Activated CD4-positive, alpha-beta T cell treated with anti-CD3 and anti-CD28 coated beads, Interleukin-2, amount 10 ng/mL, durations not matched to agents 24 days and 14 days (primary cell): ENCODE measurements around the gene TUBG2. TPM values are rescaled to one million over a fixed set of nuclear protein-coding genes. Genes with fewer than 3 reads are reported as not detected.
"Not testable (repeated sequence)": the region's sequence is repeated elsewhere in the genome, so short reads cannot be mapped to it uniquely, and the experiment has no call there.

Experiments
- DNase-seq: peaks from one replicate; pipeline ENCODE4 v3.0.0; 2022
- H3K27ac Mint-ChIP-seq: one replicate; pipeline ENCODE4 v1.8.0; 2022; ENCODE audit warnings: mild to moderate bottlenecking, mixed read lengths
- H3K27me3 Mint-ChIP-seq: one replicate; pipeline ENCODE4 v1.8.0; 2022; ENCODE audit warnings: mixed read lengths
- H3K36me3 Mint-ChIP-seq: one replicate; pipeline ENCODE4 v1.8.0; 2022; ENCODE audit warnings: low read depth, mild to moderate bottlenecking, mixed read lengths
- H3K4me1 Mint-ChIP-seq: one replicate; pipeline ENCODE4 v1.8.0; 2021; ENCODE audit warnings: mixed read lengths
- H3K4me3 Mint-ChIP-seq: one replicate; pipeline ENCODE4 v1.8.0; 2022; ENCODE audit warnings: mild to moderate bottlenecking, moderate library complexity, mixed read lengths
- H3K9me3 Mint-ChIP-seq: one replicate; pipeline ENCODE4 v1.8.0; 2021; ENCODE audit warnings: mixed read lengths
- intact Hi-C: fragments of 100-400 bp; cut with micrococcal nuclease; formaldehyde crosslinking; loops from one replicate; pipeline ENCODE4 v1.15.1; 2023
- total RNA-seq: library from RNA; stranded (reverse); gene quantifications from 2 replicates; pipeline ENCODE4 v1.2.3, GENCODE V29; 2022

Gene TUBG2
- total RNA-seq, 1 donor from 2014 or later, result 12.9 TPM

DNA sequence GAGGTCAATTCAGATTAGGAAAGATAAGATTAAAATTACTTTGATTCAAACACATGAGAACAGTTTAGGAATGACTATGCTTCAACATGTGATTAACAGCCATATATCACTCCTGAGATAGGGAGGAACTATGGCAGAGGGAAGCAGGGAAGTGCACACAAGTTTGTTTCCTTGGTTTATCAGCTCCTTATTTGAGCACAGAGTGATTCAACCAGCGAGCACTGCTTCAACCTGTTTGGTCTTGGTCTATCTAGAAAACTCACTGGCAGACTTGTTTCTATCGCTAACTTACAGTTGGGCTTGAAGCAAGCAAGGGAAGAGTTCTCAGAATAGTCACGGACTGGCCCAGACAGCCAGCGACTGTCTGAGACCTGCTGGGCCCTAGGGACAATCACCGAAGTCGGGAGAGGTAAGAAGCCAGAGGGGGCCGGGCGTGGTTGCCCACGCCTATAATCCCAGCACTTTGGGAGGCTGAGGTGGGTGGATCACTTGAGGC is 26.1 kb upstream of the TUBG2 start:
- Mint-ChIP-seq H3K9me3 (no peaks in the 10 kb centered on the region), H3K27me3 (peaks cover 1% of the 10 kb centered on the region), H3K4me3 (no peak overlapping the region), H3K4me1 (no peaks in the 10 kb centered on the region), H3K36me3 (no peaks in the 10 kb centered on the region), H3K27ac (no peak overlapping the region)
- intact Hi-C loops, result no loop called here
- DNase-seq, result no peak

DNA sequence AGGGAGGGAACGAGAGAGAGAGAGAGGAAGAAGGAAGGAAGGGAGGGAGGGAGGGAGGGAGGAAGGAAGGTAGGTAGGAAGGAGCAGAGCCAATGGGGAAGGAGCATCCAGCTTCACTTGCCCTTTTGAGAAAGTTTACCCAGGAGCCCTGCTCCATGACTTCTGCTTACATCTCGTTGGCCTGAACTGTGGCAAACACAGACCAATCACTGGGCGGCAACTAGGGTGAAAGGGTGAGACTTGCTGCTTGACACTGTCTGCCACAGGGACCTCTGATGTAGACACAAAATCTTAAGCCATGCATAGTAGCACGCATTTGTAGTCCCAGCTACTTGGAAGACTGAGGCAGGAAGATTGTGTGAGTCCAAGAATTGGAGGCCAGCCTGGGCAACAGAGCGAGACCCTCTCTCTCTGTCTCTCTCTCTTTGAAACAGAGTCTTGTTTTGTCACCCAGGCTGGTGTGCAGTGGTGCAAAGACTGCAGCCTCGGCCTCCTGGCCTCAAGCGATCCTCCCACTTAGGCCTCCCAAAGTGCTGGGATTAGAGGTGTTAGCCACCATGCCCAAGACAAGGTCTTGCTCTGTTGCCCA is 19.5 kb upstream of the TUBG2 start:
- Mint-ChIP-seq H3K36me3 (no peaks in the 10 kb centered on the region), H3K9me3 (no peaks in the 10 kb centered on the region), H3K4me3 (no peak overlapping the region), H3K27ac (no peak overlapping the region), H3K27me3 (peaks cover 14% of the 10 kb centered on the region), H3K4me1 (no peaks in the 10 kb centered on the region)
- intact Hi-C loops, result no loop called here
- no peak for DNase-seq

DNA sequence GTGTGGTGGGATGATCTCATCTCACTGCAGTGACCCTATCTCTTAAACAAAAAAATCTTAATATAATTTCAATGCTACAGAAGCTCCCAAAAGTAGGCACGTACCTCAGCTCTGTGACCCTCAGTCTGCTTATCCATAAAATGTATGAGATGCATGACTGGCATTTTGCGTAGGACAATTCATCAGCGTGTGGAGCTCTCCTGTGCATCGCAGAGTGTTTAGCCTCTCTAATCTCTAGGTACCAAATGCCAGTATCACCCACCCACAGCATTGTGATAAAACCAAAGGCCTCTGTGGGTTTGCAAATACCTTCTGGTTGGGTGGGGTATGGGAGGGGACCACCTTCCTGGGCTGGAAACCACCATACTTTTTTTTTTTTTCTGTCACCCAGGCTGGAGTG is 19.0 kb upstream of the TUBG2 start:
- H3K4me3 Mint-ChIP-seq, result no peak overlapping the region
- intact Hi-C loops, result no loop called here
- peaks cover 14% of the 10 kb centered on the region for H3K27me3 Mint-ChIP-seq
- no peak overlapping the region for H3K27ac Mint-ChIP-seq
- H3K4me1 Mint-ChIP-seq, result no peaks in the 10 kb centered on the region
- no peaks in the 10 kb centered on the region for H3K36me3 Mint-ChIP-seq
- no peaks in the 10 kb centered on the region for H3K9me3 Mint-ChIP-seq
- no peak for DNase-seq

DNA sequence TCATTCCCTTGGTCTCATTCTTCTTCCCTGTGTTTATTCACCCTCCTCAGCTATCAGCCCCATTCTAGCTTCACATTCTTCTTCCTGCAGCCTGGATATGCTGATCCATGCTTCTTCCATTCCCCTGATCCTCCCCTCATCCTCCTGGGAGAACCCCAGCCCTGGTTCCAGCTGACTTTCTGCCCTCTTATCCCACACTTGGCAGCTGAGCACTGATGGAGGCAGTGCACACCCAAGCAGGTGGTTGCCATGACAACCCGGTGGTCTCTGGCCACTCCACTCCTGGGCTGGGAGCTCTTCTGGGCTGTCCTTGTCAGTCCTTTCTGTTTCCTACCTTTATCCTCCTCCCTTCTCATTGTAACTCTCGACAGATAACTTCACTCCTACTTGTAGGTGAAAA is 16.7 kb upstream of the TUBG2 start:
- Mint-ChIP-seq H3K4me3 (no peak overlapping the region), H3K27ac (no peak overlapping the region), H3K36me3 (no peaks in the 10 kb centered on the region), H3K4me1 (no peaks in the 10 kb centered on the region), H3K27me3 (peaks cover 18% of the 10 kb centered on the region), H3K9me3 (no peaks in the 10 kb centered on the region)
- no peak for DNase-seq
- intact Hi-C loops, result no loop called here

DNA sequence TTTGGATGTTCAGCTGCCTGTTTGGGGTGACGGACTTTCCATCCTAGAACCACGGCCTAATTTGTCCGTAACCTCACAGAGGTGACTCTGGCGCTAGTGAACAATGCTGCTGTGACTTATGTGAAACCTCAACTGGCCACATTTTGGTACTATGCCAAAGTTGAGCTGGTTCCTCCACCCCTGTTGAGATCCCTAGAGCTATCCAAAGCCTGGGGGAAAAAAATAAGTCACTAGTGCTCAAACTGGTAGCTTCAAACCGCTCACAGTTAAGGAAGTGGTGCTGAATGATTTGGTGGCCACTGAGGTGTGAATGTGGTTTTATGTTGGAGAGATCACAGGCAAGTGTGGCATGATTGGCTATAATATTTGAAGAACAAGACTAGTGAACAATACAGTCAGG is 11.3 kb upstream of the TUBG2 start:
- DNase-seq, result no peak
- intact Hi-C loops, result no loop called here

DNA sequence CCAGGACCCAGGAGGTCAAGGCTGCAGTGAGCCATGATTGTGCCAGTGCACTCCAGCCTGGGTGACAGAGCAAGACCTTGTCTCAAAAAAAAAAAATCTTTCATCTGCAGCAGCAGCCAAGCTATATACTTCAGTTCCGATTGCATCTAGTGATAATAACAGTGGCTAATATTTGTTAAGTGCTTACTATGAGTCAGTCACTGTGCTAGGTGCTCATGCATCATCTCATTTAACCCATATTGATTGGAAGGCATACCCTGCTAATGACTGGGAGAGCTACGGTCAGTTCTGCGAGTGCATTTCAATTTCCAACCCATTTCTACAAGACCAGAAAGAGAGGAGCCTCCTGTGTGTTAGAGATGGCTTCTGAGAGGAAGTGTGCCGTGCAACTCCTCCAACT is 7.7 kb upstream of the TUBG2 start:
- H3K36me3 Mint-ChIP-seq, result no peaks in the 10 kb centered on the region
- no peaks in the 10 kb centered on the region for H3K9me3 Mint-ChIP-seq
- no peak overlapping the region for H3K4me3 Mint-ChIP-seq
- H3K4me1 Mint-ChIP-seq, result peaks cover 12% of the 10 kb centered on the region
- no peak for DNase-seq
- intact Hi-C loops, result no loop called here
- H3K27ac Mint-ChIP-seq, result no peak overlapping the region
- H3K27me3 Mint-ChIP-seq, result peaks cover 18% of the 10 kb centered on the region

More for the DNA sequence above, 11.3 kb upstream of the TUBG2 start:
- H3K27ac Mint-ChIP-seq, result no peak overlapping the region
- no peaks in the 10 kb centered on the region for H3K4me1 Mint-ChIP-seq
- no peaks in the 10 kb centered on the region for H3K9me3 Mint-ChIP-seq
- no peaks in the 10 kb centered on the region for H3K36me3 Mint-ChIP-seq
- H3K27me3 Mint-ChIP-seq, result peaks cover 10% of the 10 kb centered on the region
- no peak overlapping the region for H3K4me3 Mint-ChIP-seq

DNA sequence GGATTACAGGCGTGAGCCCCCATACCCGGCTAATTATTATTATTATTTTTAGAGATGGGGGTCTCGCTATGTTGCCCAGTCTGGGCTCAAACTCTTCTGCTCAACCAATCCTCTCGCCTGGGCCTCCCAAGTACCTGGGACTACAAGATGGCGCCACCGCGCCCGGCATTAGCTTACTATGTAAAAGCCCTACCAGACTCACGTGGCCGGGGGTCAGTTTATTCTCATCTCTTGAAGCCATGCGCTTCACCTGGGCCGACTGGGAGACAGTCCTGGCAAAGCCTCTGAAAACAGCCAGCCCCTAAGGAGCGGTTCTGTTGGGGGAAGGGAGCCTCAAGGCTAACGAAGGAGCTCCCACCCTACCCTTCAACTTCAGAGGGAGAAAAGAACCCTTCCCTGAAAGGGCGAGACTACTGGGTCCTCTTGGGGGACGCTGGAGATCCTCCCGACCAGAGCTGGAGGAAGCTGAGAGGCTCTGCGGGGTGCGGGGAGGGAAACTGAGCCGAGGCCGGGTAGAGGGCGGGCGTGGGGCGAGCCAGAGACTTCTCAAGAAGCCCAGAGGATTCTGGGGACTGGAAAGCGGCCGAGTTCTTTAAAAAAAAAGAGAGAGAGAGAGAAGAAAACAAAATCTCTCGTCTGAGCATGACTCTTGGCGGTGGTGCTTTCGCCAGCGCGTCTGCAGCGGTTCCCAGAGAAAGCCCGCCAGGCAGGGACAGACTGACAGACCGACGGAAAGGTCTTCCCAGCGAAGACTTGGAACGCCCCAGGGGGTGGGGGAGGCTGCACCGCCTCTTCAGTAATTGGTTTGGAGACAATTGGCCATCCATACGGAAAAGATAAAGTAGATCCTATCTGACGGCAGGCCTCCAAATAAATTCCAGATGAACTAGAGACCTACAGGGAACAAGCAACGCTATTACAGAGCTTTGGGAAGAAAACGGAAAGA is 5.6 kb upstream of the TUBG2 start:
- peaks cover 16% of the 10 kb centered on the region for H3K4me1 Mint-ChIP-seq
- no peak for DNase-seq
- peaks cover 7% of the 10 kb centered on the region for H3K9me3 Mint-ChIP-seq
- intact Hi-C loops, result no loop called here
- H3K36me3 Mint-ChIP-seq, result no peaks in the 10 kb centered on the region
- H3K27ac Mint-ChIP-seq, result no peak overlapping the region
- H3K4me3 Mint-ChIP-seq, result peak overlapping the region; percentile 19
- peaks cover 14% of the 10 kb centered on the region for H3K27me3 Mint-ChIP-seq

DNA sequence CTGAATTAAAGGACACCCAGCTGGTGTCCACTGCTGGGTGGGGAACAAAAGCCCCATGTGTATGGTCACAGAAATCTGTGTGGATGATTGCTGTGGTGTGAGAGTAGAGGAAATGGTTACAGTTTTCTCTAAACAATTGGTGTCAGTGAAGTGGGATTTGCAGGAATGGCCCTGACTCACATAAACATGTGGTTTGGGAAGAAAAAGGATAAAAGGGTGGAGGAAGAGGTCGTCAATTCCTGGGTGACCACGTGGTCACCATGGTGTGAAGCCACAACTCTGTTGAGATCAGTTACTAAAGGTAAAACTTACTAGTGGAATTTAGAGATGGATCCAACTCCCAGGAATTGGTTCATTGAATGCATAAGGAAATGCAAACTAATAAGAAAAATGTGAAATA is 3.6 kb upstream of the TUBG2 start:
- Mint-ChIP-seq H3K36me3 (peaks cover 2% of the 10 kb centered on the region), H3K27me3 (peaks cover 17% of the 10 kb centered on the region), H3K9me3 (peaks cover 8% of the 10 kb centered on the region), H3K4me1 (peaks cover 27% of the 10 kb centered on the region), H3K4me3 (no peak overlapping the region), H3K27ac (no peak overlapping the region)
- intact Hi-C loops, result loop anchor here (5.0 kb wide), 1 partner anchor 78 kb away; the partner anchor contains the start of gene PSMC3IP
- no peak for DNase-seq

DNA sequence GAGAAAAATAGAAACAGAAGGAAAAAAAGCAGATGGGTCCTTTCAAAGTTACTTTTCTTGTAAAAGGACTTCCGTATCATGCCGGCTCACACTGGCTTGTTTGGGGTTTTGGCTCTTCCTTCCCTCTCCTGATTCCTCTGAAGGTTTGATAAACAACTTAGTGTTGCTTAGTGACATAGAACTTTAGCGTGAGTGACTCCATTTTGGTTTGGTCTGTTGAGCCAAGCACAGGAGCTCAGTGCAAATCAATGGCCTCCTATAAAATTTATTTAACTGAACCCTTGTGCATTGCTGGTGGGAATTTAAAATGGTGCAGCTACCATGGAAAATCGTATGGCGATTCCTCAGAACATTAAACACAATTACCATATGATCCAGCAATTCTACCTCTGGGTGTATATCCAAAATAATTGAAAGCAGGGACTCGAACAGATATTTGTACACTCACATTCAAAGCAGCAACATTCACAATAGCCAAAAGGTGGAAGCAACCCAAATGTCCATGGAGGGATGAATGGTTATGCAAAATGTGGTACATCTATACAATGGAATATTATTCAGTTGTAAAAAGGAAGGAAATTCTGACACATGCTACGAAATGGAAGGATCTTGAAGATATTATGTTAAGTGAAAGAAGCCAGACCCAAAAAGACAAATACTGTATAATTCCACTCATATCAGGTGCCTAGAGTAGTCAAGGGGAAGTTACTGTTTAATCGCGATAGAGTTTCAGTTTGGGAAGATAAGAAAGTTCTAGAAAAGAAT is 1.1 kb upstream of the TUBG2 start:
- Mint-ChIP-seq H3K9me3 (peaks cover 8% of the 10 kb centered on the region), H3K27me3 (peaks cover 17% of the 10 kb centered on the region), H3K36me3 (peaks cover 2% of the 10 kb centered on the region), H3K27ac (no peak overlapping the region), H3K4me1 (peaks cover 27% of the 10 kb centered on the region), H3K4me3 (peak overlapping the region; percentile 94)
- DNase-seq, result no peak
- intact Hi-C loops, result loop anchor here (2.0 to 5.0 kb wide), 2 partner anchors 19 to 81 kb away; partner anchors contain the start of genes PLEKHH3 and PSMC3IP

DNA sequence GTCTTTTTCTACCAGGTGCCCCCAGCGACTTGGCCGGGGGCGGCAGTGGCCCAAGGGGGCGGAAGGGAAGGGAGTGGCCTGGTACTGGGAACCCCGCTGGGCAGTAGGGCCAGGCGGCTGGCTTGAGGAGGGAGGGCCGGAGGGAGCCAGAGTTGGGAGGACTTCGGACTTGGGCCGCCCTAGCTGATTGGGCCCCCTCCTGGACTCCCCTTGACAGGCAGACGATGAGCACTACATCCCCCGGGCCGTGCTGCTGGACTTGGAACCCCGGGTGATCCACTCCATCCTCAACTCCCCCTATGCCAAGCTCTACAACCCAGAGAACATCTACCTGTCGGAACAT is 819 bp downstream of the TUBG2 start:
- H3K4me1 Mint-ChIP-seq, result peaks cover 24% of the 10 kb centered on the region
- not testable (repeated sequence) for H3K9me3 Mint-ChIP-seq, H3K27me3 Mint-ChIP-seq, DNase-seq, H3K27ac Mint-ChIP-seq, H3K36me3 Mint-ChIP-seq
- intact Hi-C loops, result loop anchor here (2.0 to 5.0 kb wide), 2 partner anchors 17 to 83 kb away; partner anchors contain the start of genes PLEKHH3 and PSMC3IP
- peak overlapping the region; percentile 94 for H3K4me3 Mint-ChIP-seq

DNA sequence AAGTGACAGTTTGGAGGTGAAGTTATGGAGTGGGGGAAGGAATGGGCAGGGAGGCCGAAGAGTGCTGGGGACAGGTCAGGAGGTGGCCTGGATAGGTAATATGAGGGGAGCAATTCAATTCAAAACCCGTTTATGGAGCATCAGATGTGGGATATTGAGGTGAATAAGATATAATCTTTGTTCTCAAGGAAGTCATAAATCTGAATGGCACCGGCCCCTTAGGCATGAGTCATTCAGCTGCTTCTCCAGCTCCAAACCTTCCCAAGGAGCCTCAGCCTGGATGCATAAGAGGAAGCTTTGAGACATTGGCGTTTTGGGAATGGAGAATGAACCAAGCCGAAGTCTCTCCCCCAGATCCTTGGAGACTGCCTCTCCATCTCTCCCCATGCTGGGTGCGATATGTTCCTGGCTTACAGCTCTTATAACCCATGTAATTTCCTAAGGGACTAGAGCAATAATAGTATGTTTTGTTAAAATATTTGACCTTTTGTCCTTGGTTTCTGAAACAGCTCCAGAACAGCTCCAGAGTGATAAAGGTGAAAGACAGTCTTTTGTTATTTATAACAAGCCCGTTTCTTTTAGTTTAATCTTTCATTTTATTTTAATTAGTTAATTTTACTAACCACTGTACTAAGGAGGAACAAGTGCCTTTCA is 1.7 kb downstream of the TUBG2 start:
- Mint-ChIP-seq H3K9me3 (peaks cover 8% of the 10 kb centered on the region), H3K27me3 (peaks cover 3% of the 10 kb centered on the region), H3K4me3 (no peak overlapping the region), H3K27ac (no peak overlapping the region), H3K4me1 (peaks cover 21% of the 10 kb centered on the region), H3K36me3 (peaks cover 9% of the 10 kb centered on the region)
- intact Hi-C loops, result no loop called here
- no peak for DNase-seq

DNA sequence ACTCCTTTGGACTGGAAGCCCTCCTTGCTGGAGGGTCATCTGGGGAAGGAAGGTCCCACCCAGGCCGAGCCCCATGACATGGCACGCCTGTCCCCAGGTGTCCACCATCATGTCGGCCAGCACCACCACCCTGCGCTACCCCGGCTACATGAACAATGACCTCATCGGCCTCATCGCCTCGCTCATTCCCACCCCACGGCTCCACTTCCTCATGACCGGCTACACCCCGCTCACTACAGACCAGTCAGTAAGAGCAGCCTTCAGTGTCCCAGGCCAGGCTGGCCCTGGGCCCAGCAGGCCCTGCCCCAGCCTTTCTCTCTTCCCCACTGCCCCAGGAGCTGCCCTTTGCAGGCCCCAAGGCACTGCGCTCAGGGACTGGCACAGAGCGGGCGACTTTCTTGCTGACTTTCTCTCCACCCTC is 6.5 kb downstream of the TUBG2 start:
- Mint-ChIP-seq H3K27me3 (peaks cover 14% of the 10 kb centered on the region), H3K4me3 (no peak overlapping the region), H3K9me3 (no peaks in the 10 kb centered on the region), H3K36me3 (peaks cover 13% of the 10 kb centered on the region), H3K4me1 (peaks cover 3% of the 10 kb centered on the region), H3K27ac (no peak overlapping the region)
- intact Hi-C loops, result no loop called here
- DNase-seq, result no peak

DNA sequence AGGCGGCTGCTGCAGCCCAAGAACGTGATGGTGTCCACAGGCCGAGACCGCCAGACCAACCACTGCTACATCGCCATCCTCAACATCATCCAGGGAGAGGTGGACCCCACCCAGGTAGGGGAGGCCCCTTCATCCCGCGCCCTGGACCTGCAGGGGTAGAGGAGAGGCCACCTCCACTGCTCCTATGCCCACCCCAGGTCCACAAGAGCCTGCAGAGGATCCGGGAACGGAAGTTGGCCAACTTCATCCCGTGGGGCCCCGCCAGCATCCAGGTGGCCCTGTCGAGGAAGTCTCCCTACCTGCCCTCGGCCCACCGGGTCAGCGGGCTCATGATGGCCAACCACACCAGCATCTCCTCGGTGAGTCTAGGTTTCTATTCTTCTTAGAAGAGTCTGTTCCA is 7.0 kb downstream of the TUBG2 start:
- intact Hi-C loops, DNase-seq, H3K27ac Mint-ChIP-seq, H3K9me3 Mint-ChIP-seq, H3K4me3 Mint-ChIP-seq, H3K4me1 Mint-ChIP-seq: not testable (repeated sequence)
- Mint-ChIP-seq H3K36me3 (peaks cover 13% of the 10 kb centered on the region), H3K27me3 (peaks cover 19% of the 10 kb centered on the region)
